Esophagus muscularis mucosa (tissue), 4 donors: ENCODE measurements around the gene LINC01488. TPM values are rescaled to one million over a fixed set of nuclear protein-coding genes. Genes with fewer than 3 reads are reported as not detected.

Experiments
- DNase-seq: peaks from one replicate; pipeline ENCODE4 v3.0.0-alpha.2; 2017; ENCODE audit errors: extremely low spot score
- H3K27ac ChIP-seq, 4 donors: fragments of 200-600 bp; sonication (generic); replicated peaks in 1 of 4; 1 replicate in 3 of 4; 2 replicates in 1 of 4; pipeline ENCODE4 v1.5.1; 2016 to 2019; ENCODE audit warnings: mild to moderate bottlenecking in 1 of 4
- H3K27me3 ChIP-seq, 4 donors: fragments of 200-600 bp; sonication (generic); one replicate each; pipeline versions ENCODE4 v1.5.1 to v1.6.0; 2016 to 2019
- H3K36me3 ChIP-seq, 4 donors: fragments of 200-600 bp; sonication (generic); one replicate each; pipeline ENCODE4 v1.5.1; 2016 to 2019
- H3K4me1 ChIP-seq, 4 donors: fragments of 200-600 bp; sonication (generic); one replicate each; pipeline ENCODE4 v1.5.1; 2016 to 2019
- H3K4me3 ChIP-seq, 4 donors: fragments of 200-600 bp; sonication (generic); 1 replicate in 2 of 4; 2 replicates in 2 of 4; pipeline ENCODE4 v1.5.1; 2016 to 2019; ENCODE audit warnings: mild to moderate bottlenecking in 4 of 4, moderate library complexity in 1 of 4
- H3K9me3 ChIP-seq, 4 donors: fragments of 200-600 bp; sonication (generic); 1 replicate in 3 of 4; 2 replicates in 1 of 4; pipeline ENCODE4 v1.5.1; 2016 to 2019
- EP300 ChIP-seq: sonication (generic); formaldehyde crosslinking; IDR thresholded peaks from one replicate; pipeline ENCODE4 v1.6.1; 2017; ENCODE audit warnings: antibody characterized with exemption
- POLR2A ChIP-seq: fragments of 450-650 bp; IDR thresholded peaks from one replicate; pipeline ENCODE4 v1.6.1; 2017; ENCODE audit warnings: antibody characterized with exemption, moderate library complexity, mild to moderate bottlenecking, low read depth
- POLR2AphosphoS5 ChIP-seq, 2 donors: sonication (generic); formaldehyde crosslinking; IDR thresholded peaks; one replicate each; pipeline ENCODE4 v1.6.1; 2017; ENCODE audit warnings: antibody characterized with exemption in 2 of 2
- WGBS: methylation state at CpG from one replicate; pipeline ENCODE4 v1.1.5; 2018; 5-methylcytosine and 5-hydroxymethylcytosine counted together
- intact Hi-C: fragments of 100-400 bp; cut with DNase I; formaldehyde crosslinking; loops from one replicate; pipeline ENCODE4 v1.15.1; 2023
- total RNA-seq, 4 donors: library from RNA; depleted of rRNA; stranded (reverse); fragments of >200 nt; gene quantifications; one replicate each; pipeline versions ENCODE4 v1.1.0 to v1.2.1, GENCODE V29; 2016
- TF ChIP-seq, protein P1 (sequence below), 3 experiments: fragments of 200-600 bp in 2 of 3; fragments of 450-650 bp in 1 of 3; sonication (generic) in 2 of 3; IDR thresholded peaks; one replicate each; pipeline ENCODE4 v1.5.1; 2017 to 2019; ENCODE audit warnings: antibody characterized with exemption in 3 of 3, mild to moderate bottlenecking in 2 of 3, moderate library complexity in 1 of 3

LINC01488 gene
- total RNA-seq, 4 donors from 2014 or later: not detected

DNA sequence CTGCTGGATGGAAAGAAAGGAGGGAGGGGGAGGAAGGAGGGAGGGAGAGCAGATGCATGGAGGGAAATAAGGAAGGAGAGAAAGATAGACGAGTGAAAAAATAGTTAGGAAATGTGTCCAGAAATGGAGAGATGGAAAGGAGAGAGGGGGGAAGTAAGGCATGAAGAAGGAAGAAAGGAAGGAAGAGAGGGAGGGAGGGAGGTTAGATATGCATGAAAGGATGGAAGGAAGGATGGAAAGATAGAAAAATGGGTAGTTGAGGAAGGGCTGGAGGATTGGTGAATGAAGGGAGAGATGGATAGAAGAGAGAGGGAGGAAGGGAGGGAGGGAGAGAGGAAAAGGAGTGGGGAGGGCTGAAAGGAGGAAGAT, 19.6 kb downstream of the LINC01488 start:
- TF ChIP-seq POLR2A (no peak), EP300 (no peak), POLR2AphosphoS5 (IDR thresholded peaks at IDR 0.05) (no peak)
- TF ChIP-seq, protein P1, sequence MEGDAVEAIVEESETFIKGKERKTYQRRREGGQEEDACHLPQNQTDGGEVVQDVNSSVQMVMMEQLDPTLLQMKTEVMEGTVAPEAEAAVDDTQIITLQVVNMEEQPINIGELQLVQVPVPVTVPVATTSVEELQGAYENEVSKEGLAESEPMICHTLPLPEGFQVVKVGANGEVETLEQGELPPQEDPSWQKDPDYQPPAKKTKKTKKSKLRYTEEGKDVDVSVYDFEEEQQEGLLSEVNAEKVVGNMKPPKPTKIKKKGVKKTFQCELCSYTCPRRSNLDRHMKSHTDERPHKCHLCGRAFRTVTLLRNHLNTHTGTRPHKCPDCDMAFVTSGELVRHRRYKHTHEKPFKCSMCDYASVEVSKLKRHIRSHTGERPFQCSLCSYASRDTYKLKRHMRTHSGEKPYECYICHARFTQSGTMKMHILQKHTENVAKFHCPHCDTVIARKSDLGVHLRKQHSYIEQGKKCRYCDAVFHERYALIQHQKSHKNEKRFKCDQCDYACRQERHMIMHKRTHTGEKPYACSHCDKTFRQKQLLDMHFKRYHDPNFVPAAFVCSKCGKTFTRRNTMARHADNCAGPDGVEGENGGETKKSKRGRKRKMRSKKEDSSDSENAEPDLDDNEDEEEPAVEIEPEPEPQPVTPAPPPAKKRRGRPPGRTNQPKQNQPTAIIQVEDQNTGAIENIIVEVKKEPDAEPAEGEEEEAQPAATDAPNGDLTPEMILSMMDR (IDR thresholded peaks at IDR 0.05): no peak
- intact Hi-C loops: no loop called here
- peaks cover 0 to 3% (median 0%) of the 10 kb centered on the region in 4 donors for H3K9me3 ChIP-seq
- no peaks in the 10 kb centered on the region for H3K27me3 ChIP-seq
- H3K36me3 ChIP-seq: no peaks in the 10 kb centered on the region
- no peak overlapping the region for H3K4me3 ChIP-seq
- no peak for DNase-seq
- H3K4me1 ChIP-seq: peaks cover 18 to 31% (median 24%) of the 10 kb centered on the region in 4 donors
- 73% methylated on average over 1 of the region's 1 CpG for WGBS
- no peak overlapping the region for H3K27ac ChIP-seq

DNA sequence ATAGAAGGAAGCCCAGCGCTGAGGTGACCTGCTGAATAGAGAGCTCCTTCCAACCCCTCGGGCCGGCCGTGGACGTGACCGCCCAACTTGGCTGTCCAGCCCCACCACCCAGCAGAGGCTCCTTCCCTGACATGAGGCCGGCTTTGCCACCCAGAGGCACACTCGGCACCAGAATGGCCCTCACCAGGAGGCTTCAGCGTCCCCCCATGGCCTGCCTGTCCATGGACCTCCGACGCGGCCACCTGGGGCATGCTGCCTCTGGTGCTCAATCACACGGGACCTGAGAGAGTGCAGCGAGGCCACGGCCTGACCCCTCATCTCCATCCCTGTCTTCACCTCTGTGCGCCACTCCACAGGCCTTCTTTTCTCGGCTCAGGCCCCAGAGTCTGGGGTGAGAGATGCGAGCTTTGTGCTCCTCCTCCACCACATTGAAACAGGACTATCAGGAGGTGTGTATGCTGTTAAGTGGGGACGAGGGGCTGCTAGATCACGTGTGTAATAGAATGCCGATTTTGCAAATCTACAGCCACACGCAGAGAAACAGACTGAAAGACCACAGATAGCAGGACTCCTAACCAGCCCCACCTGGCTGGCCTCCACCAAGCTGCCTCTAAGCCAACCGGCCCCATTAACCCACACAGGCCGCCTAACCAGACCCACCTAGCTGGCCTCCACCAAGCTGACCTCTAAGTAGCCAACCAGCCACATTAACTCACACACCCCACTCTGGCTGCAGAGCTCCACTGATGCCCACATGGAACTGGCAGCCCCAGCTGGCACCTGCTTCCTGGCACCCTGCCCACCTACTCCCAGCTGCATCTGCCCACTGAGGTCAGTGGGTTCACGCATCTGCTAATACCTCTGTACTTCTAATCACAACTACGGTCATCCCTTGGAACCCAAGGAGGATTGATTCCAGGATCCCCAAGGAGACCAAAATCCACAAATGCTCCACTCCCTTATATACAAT, 20.7 kb downstream of the LINC01488 start:
- DNase-seq: no peak
- 93% methylated on average over 26 of the region's 26 CpGs for whole genome bisulfite sequencing
- H3K27ac ChIP-seq: no peak overlapping the region
- peaks cover 0 to 5% (median 0%) of the 10 kb centered on the region in 4 donors for H3K9me3 ChIP-seq
- no peaks in the 10 kb centered on the region for H3K36me3 ChIP-seq
- no peaks in the 10 kb centered on the region for H3K27me3 ChIP-seq
- H3K4me3 ChIP-seq: no peak overlapping the region
- peaks cover 7 to 20% (median 14%) of the 10 kb centered on the region in 4 donors for H3K4me1 ChIP-seq
- TF ChIP-seq, protein P1 (IDR thresholded peaks at IDR 0.05): no peak
- TF ChIP-seq EP300 (no peak), POLR2AphosphoS5 (IDR thresholded peaks at IDR 0.05) (no peak), POLR2A (no peak)
- intact Hi-C loops: no loop called here

DNA sequence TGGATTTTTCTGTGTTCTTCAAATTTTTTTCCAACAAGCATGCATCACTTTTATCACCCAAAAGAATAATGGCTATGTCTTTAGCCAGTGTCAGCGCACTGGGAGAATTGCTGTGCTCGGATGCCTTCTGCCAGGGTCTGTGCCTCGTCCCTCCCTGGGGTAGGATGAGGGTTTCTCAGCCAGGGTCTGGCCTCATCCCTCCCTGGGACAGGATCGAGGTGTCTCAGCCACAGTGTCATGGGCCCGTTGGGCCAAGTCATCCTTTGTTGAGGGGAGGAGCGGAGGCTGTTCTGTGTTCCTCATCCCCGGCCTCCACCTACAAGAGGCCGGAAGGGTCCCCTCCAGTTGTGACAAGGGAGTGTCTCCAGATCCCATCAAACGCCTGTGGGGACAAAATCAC, 22.7 kb downstream of the LINC01488 start:
- intact Hi-C loops: no loop called here
- Histone ChIP-seq H3K4me1 (peaks cover 0 to 4% (median 1%) of the 10 kb centered on the region in 4 donors), H3K4me3 (no peak overlapping the region), H3K9me3 (peaks cover 0 to 5% (median 0%) of the 10 kb centered on the region in 4 donors), H3K27me3 (no peaks in the 10 kb centered on the region), H3K36me3 (no peaks in the 10 kb centered on the region), H3K27ac (no peak overlapping the region)
- no peak for DNase-seq
- TF ChIP-seq POLR2AphosphoS5 (IDR thresholded peaks at IDR 0.05) (no peak), POLR2A (no peak), EP300 (no peak)
- TF ChIP-seq, protein P1 (IDR thresholded peaks at IDR 0.05): no peak
- WGBS: 70% methylated on average over 5 of the region's 9 CpGs

DNA sequence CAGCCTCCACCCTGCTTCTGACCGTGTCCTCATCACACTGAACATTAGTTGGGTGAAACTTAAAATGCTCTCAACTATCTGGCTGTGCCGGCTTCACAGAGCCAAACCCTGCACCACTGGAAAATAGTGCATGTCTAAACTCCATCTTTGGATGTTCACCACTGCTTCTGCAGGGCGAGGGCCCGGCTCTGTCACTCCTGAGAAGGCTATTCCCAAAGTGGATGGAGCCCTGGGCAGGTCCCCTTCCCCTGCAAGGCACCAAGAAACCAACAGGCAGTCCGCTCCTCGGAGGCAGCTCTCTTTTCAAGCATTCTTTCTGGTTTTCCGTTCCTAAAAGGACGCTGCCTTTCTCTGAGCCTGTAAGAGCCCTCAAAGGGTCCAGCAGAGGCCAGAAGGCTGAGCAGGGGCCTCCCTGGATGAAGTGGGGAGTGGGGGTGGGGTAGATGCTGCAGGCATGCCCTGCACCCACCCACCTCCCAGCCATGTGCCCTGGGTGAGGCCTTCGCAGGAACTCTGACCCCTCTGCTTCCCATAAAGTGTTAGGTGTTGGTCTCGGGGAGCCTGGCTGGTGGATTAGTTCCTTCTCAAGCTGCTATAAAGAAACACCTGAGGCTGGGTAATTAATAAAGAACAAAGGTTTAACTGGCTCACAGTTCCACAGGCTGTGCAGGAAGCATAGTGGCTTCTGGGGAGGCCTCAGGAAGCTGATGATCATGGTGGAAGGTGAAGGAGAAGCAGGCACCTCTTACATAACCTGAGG, 23.3 kb downstream of the LINC01488 start:
- WGBS: 89% methylated on average over 10 of the region's 10 CpGs
- intact Hi-C loops: no loop called here
- no peak for DNase-seq
- Histone ChIP-seq H3K4me1 (peaks cover 0 to 8% (median 5%) of the 10 kb centered on the region in 4 donors), H3K4me3 (no peak overlapping the region), H3K27ac (no peak overlapping the region), H3K9me3 (peaks cover 0 to 5% (median 0%) of the 10 kb centered on the region in 4 donors), H3K27me3 (no peaks in the 10 kb centered on the region), H3K36me3 (no peaks in the 10 kb centered on the region)
- TF ChIP-seq POLR2A: no peak
- TF ChIP-seq POLR2AphosphoS5 (IDR thresholded peaks at IDR 0.05): no peak
- no peak for TF ChIP-seq EP300
- TF ChIP-seq, protein P1 (IDR thresholded peaks at IDR 0.05): no peak
